ENCODE measurements around the gene ZC3H4.

GRCh38 chr19:47096100-47096704, 17.4 kb downstream of the ZC3H4 start:
- TF ChIP-seq GATA3 (IDR thresholded peaks at IDR 0.05; ENCODE audit: low read depth, low read length), result no peak
- TF ChIP-seq GATA2 (IDR thresholded peaks at IDR 0.05; ENCODE audit: low read depth, low read length), result no peak
